SK-N-SH treated with all-trans-retinoic acid at 6 μM for 48 hours (cell line): ENCODE measurements around the gene ETV6.

Experiments
- ARNTL ChIP-seq: fragments of 450-650 bp; formaldehyde crosslinking; IDR thresholded peaks from 2 replicates; pipeline ENCODE4 v1.5.0; 2020; ENCODE audit warnings: low read depth, mild to moderate bottlenecking, moderate library complexity, borderline replicate concordance
- GLIS3 ChIP-seq: fragments of 250-450 bp; sonication (Bioruptor Pico); IDR thresholded peaks from 2 replicates; pipeline ENCODE4 v1.5.0; 2020; ENCODE audit warnings: mild to moderate bottlenecking, moderate library complexity
- ZNF565 ChIP-seq: fragments of 450-650 bp; formaldehyde crosslinking; conservative IDR thresholded peaks from 2 replicates; pipeline ENCODE4 v1.5.0; 2020; ENCODE audit warnings: low read depth, mild to moderate bottlenecking, moderate library complexity

- TF ChIP-seq ARNTL (CRISPR knock-in tag) (no peak), GLIS3 (CRISPR knock-in tag) (no peak), ZNF565 (CRISPR knock-in tag) (no peak)
These were observed 19.1 kb downstream of the ETV6 start for GRCh38 chr12:11668611-11669010.
